ENCODE data around the gene KIFAP3. TPM values are rescaled to one million over a fixed set of nuclear protein-coding genes. Genes with fewer than 3 reads are reported as not detected.

Gene KIFAP3
- total and polyA plus RNA-seq, 4 donors = 4.5 to 11.1 (median 6.9) TPM

- H3K27ac ChIP-seq (ENCODE audit: low read depth in 1 of 2, low read length in 2 of 2) = no peak overlapping the region
- H3K27me3 ChIP-seq (ENCODE audit: control insufficient read depth in 4 of 4, insufficient read depth in 4 of 4, low read length in 3 of 4) = no peaks in the 10 kb centered on the region
- TF ChIP-seq GABPA (IDR thresholded peaks at IDR 0.05 in 1 of 2, conservative IDR thresholded peaks at IDR 0.05 in 1 of 2) = no peak
- TF ChIP-seq TAF1 (conservative IDR thresholded peaks at IDR 0.05) = no peak
- no peaks in the 10 kb centered on the region for H3K9me3 ChIP-seq (ENCODE audit: control insufficient read depth in 4 of 4, low read length in 3 of 4)
- no peak overlapping the region for H3K4me3 ChIP-seq (ENCODE audit: low read depth in 1 of 3, low read length in 3 of 3)
- 75% methylated on average over 3 of the region's 3 CpGs for WGBS
- H3K4me1 ChIP-seq (ENCODE audit: control insufficient read depth in 4 of 4, insufficient read depth in 4 of 4, low read length in 3 of 4) = no peaks in the 10 kb centered on the region
- no peak overlapping the region for H3K9ac ChIP-seq (ENCODE audit: low read depth in 1 of 2, low read length in 2 of 2)
- H3K36me3 ChIP-seq (ENCODE audit: control insufficient read depth in 4 of 4, insufficient read depth in 3 of 4, low read depth in 1 of 4, low read length in 3 of 4) = no peaks in the 10 kb centered on the region
- no peak for DNase-seq (ENCODE audit: low spot score)
Measured at GRCh38 chr1:169914531-169914930, 160.0 kb downstream of the KIFAP3 start.

GRCh38 chr1:169909499-169909898 lies 165.0 kb downstream of the KIFAP3 start:
- H3K9me3 ChIP-seq (ENCODE audit: control insufficient read depth in 4 of 4, low read length in 3 of 4) = no peaks in the 10 kb centered on the region
- H3K27me3 ChIP-seq (ENCODE audit: control insufficient read depth in 4 of 4, insufficient read depth in 4 of 4, low read length in 3 of 4) = no peaks in the 10 kb centered on the region
- no peak overlapping the region for H3K27ac ChIP-seq (ENCODE audit: low read depth in 1 of 2, low read length in 2 of 2)
- no peak overlapping the region for H3K9ac ChIP-seq (ENCODE audit: low read depth in 1 of 2, low read length in 2 of 2)
- WGBS = 93% methylated on average over 16 of the region's 16 CpGs
- no peak for DNase-seq (ENCODE audit: low spot score)
- H3K36me3 ChIP-seq (ENCODE audit: control insufficient read depth in 4 of 4, insufficient read depth in 3 of 4, low read depth in 1 of 4, low read length in 3 of 4) = no peaks in the 10 kb centered on the region
- TF ChIP-seq FOXA2 (IDR thresholded peaks at IDR 0.05) (no peak), RXRA (IDR thresholded peaks at IDR 0.05) (no peak), JUND (IDR thresholded peaks at IDR 0.05) (no peak), MAX (IDR thresholded peaks at IDR 0.05) (no peak), NR2F2 (IDR thresholded peaks at IDR 0.05) (no peak), HNF4A (conservative IDR thresholded peaks at IDR 0.05) (no peak)
- H3K4me1 ChIP-seq (ENCODE audit: control insufficient read depth in 4 of 4, insufficient read depth in 4 of 4, low read length in 3 of 4) = no peaks in the 10 kb centered on the region
- no peak overlapping the region for H3K4me3 ChIP-seq (ENCODE audit: low read depth in 1 of 3, low read length in 3 of 3)

- H3K4me1 ChIP-seq (ENCODE audit: control insufficient read depth in 4 of 4, insufficient read depth in 4 of 4, low read length in 3 of 4) = no peaks in the 10 kb centered on the region
- no peak overlapping the region for H3K9ac ChIP-seq (ENCODE audit: low read depth in 1 of 2, low read length in 2 of 2)
- H3K9me3 ChIP-seq (ENCODE audit: control insufficient read depth in 4 of 4, low read length in 3 of 4) = no peaks in the 10 kb centered on the region
- H3K27me3 ChIP-seq (ENCODE audit: control insufficient read depth in 4 of 4, insufficient read depth in 4 of 4, low read length in 3 of 4) = no peaks in the 10 kb centered on the region
- H3K27ac ChIP-seq (ENCODE audit: low read depth in 1 of 2, low read length in 2 of 2) = no peak overlapping the region
- DNase-seq (ENCODE audit: low spot score) = no peak
- no peak overlapping the region for H3K4me3 ChIP-seq (ENCODE audit: low read depth in 1 of 3, low read length in 3 of 3)
- TF ChIP-seq YY1 (IDR thresholded peaks at IDR 0.05) (no peak), CTCF (IDR thresholded peaks at IDR 0.05; ENCODE audit: low read depth, low read length, missing input control) (no peak), FOXA2 (IDR thresholded peaks at IDR 0.05) (no peak), JUND (IDR thresholded peaks at IDR 0.05) (no peak), RAD21 (IDR thresholded peaks at IDR 0.05) (no peak), REST (IDR thresholded peaks at IDR 0.05) (no peak), HNF4A (conservative IDR thresholded peaks at IDR 0.05) (no peak), SP1 (IDR thresholded peaks at IDR 0.05) (no peak), RXRA (IDR thresholded peaks at IDR 0.05) (no peak), EGR1 (IDR thresholded peaks at IDR 0.05; ENCODE audit: low read depth in 2 of 2) (no peak), NR2F2 (IDR thresholded peaks at IDR 0.05) (no peak), MAX (IDR thresholded peaks at IDR 0.05) (no peak), GABPA (IDR thresholded peaks at IDR 0.05 in 1 of 2, conservative IDR thresholded peaks at IDR 0.05 in 1 of 2) (no peak), HNF4G (IDR thresholded peaks at IDR 0.05) (no peak)
- H3K36me3 ChIP-seq (ENCODE audit: control insufficient read depth in 4 of 4, insufficient read depth in 3 of 4, low read depth in 1 of 4, low read length in 3 of 4) = no peaks in the 10 kb centered on the region
Measured at GRCh38 chr1:169906938-169907337, 167.6 kb downstream of the KIFAP3 start.
